Measurements from ENCODE around the gene CIDEC.
"Not testable (repeated sequence)": the region's sequence is repeated elsewhere in the genome, so short reads cannot be mapped to it uniquely, and the experiment has no call there.

The CIDEC gene

DNA sequence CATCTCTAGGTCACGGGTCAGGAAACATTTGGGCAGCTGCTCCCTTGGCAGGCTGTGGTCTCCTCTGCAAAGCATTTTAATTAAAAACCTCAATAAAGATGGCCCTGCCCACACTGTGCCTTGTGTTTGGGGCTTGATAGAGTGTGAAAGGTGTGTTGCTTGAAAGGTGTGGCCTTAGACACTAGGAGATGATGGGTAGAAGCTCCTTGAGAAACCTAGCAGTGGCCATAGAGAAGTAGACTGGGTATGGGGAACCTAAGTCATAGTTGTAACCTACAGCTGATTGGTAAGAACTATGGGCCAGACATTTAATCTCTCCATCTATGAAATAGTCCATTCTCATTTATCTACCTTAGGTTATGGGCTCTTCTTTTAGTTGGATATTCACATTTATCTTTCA, 13.7 kb upstream of the CIDEC start:
- no peak for TF ChIP-seq ZNF274 (IDR thresholded peaks at IDR 0.05; ENCODE audit: low read depth, low read length)
- H3K4me3 ChIP-seq (ENCODE audit: low read length): no peak overlapping the region

DNA sequence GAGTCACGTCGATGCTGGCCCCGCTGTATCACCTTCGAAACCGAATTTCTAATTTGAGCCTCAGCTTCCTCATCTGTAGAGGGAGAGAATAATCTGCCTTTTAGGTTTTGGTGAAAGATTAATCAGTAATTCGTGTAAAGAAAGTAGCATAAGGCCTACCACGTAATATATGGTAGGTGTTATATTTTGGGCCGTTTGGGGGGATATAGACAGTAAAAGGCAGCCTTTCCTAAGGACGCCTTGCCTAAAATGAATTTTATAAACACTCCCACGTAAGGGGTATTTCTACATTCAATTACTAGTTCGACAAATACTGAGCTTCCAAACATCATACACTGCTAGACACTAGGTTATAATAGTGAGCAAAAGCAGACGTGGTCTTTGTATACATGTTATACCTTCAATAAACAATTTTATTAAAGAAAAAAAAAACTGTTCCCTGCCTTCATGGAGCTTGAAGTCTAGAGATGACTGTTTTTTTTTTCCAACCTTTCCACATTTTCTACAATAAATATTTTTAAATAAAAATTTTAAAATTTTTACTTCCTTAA, 11.1 kb upstream of the CIDEC start:
- H3K4me3 ChIP-seq (ENCODE audit: low read length): peak overlapping the region; percentile 85
- no peak for TF ChIP-seq ZNF274 (IDR thresholded peaks at IDR 0.05; ENCODE audit: low read depth, low read length)

DNA sequence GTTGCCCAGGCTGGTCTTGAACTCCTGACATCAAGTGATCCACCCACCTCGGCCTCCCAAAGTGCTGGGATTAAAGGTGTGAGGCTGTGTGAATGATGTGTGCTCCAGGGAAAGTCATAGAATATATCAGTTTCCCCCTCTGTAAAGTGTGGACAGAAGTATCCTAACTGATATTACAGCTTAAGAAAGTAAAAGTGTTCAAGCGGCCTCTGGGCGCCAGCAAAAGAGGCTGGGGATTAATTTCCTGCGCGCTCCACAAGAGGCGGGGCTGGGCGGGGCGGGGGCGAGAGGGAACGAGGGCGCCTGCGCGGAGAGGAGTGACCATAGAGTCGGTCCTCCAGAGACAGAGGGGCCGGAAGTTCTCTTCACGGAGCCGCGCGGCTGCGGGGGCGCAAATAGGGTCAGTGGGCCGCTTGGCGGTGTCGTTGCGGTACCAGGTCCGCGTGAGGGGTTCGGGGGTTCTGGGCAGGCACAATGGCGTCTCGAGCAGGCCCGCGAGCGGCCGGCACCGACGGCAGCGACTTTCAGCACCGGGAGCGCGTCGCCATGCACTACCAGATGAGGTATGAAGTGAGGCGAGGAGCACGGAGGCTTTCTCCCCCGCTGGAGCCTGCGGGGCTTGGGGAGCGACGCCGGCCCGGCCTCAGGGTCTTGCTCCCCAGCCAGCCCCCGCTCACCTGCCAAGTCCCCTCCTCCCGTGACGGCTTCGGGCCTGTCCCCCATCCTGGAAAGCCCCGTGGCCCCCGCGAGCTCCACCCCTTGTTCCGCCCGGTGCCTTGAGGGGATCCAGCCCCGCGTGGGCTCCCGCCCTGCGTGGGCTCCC, 10.4 kb upstream of the CIDEC start, which contains the start of gene JAGN1:
TSS of gene JAGN1 (plus strand) at position 362 of the 823 bp plus-strand sequence. CDS start at position 475, 113 bp downstream.
- peak within 1 kb of the TSS; percentile 85 for H3K4me3 ChIP-seq (ENCODE audit: low read length)
- TF ChIP-seq ZNF274 (IDR thresholded peaks at IDR 0.05; ENCODE audit: low read depth, low read length): no peak

DNA sequence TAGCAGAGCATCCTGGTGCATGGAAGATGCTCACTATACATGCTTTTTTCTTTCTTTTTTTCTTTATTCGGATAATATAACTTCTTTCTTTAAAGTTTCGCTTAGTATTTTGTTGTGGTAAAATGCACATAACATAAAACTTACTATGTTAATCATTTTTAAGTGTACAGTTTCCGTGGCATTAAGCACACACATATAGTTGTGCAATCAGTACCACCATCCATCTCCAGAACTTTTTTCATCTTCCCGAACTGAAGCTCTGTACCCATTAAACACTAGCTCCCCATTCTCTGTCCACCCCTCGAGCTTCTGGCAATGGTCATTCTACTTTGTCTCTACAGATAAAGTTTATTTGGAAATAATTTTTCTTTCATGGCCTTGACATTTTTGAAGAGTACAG, 9.4 kb upstream of the CIDEC start:
- TF ChIP-seq ZNF274 (IDR thresholded peaks at IDR 0.05; ENCODE audit: low read depth, low read length): no peak

DNA sequence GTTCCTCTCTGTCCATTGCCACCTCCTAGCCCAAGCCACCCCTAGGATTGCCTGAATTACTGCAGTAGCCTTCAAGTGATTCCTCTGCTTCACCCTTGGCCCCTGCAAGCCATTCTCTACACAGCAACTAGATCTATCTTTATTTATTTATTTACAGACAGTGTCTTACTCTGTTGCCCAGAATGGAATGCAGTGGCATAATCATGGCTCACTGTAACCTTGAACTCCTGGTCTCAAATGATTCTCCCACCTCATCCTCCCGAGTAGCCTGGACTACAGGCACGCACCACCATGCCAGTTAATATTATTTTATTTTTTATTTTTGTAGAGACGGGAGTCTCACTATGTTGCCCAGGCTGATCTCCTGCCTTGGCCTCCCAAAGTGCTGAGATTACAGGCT, 8.5 kb upstream of the CIDEC start:
- no peak for TF ChIP-seq ZNF274 (IDR thresholded peaks at IDR 0.05; ENCODE audit: low read depth, low read length)
- no peak overlapping the region for H3K4me3 ChIP-seq (ENCODE audit: low read length)

More for the DNA sequence above, 9.4 kb upstream of the CIDEC start:
- H3K4me3 ChIP-seq (ENCODE audit: low read length): no peak overlapping the region

DNA sequence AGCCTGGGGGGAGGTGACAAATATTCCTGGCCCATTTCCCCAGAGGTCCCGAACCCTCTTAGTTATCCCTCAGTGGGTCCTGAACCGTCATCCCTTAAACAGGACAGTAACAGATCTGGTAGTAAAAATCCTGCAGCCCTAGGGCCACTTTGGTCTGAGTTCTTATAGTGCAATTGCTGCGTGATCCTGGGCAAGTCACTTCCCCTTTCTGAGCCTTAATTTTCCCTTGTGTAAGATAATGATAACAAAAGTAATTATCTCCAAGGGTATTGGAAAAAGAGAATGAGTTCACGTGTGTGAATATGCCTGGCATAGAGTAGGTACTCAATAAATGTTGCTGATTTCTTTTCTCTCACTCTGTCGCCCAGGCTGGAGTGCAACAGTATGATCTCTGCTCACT, 7.4 kb upstream of the CIDEC start:
- no peak for TF ChIP-seq ZNF274 (IDR thresholded peaks at IDR 0.05; ENCODE audit: low read depth, low read length)
- H3K4me3 ChIP-seq (ENCODE audit: low read length): no peak overlapping the region

DNA sequence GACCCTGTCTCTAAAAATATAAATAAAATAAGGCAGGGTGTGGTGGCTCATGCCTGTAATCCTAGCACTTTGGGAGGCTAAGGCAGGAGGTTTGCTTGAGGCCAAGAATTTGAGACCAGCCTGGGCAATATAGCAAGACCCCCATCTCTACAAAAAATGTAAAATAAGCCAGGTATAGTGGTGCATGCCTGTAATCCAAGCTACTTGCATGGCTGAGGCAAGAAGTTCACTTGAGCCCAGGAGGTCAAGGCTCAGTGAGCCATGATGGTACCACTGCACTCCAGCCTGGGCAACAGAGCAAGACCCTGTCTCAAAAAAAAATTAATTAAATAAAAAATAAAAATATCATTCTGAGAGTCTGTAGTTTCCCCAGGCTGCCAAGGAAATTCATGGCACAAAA, 6.3 kb upstream of the CIDEC start:
- no peak for TF ChIP-seq ZNF274 (IDR thresholded peaks at IDR 0.05; ENCODE audit: low read depth, low read length)
- no peak overlapping the region for H3K4me3 ChIP-seq (ENCODE audit: low read length)

DNA sequence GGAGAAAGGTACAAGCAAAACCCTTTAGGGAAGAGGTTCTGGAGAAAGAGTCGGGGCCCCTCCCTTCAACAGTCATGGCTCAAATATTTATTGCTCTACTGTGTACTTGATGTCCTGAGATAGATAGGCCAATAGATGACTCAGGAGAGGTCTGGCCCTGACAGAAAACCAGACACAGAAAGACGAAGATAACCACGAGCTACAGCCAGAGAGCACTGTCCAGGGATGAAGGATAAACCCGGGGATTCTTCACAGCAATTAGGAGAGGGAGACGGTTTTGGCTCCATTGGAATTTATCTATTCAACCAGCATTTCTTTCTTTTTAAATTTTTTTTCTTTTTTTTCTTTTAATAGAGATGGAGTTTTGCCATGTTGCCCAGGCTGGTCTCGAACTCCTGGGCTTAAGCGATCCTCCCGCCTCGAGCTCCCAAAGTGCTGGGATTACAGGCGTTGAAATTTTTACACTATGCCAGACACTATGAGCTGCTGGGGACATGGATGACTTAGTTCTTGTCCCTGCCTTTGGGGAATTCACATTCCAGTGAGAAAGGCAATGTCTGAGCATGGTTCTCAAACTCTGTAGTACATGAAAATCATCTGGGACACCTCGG, 4.6 kb upstream of the CIDEC start:
- no peak for TF ChIP-seq ZNF274 (IDR thresholded peaks at IDR 0.05; ENCODE audit: low read depth, low read length)
- no peak overlapping the region for H3K4me3 ChIP-seq (ENCODE audit: low read length)

DNA sequence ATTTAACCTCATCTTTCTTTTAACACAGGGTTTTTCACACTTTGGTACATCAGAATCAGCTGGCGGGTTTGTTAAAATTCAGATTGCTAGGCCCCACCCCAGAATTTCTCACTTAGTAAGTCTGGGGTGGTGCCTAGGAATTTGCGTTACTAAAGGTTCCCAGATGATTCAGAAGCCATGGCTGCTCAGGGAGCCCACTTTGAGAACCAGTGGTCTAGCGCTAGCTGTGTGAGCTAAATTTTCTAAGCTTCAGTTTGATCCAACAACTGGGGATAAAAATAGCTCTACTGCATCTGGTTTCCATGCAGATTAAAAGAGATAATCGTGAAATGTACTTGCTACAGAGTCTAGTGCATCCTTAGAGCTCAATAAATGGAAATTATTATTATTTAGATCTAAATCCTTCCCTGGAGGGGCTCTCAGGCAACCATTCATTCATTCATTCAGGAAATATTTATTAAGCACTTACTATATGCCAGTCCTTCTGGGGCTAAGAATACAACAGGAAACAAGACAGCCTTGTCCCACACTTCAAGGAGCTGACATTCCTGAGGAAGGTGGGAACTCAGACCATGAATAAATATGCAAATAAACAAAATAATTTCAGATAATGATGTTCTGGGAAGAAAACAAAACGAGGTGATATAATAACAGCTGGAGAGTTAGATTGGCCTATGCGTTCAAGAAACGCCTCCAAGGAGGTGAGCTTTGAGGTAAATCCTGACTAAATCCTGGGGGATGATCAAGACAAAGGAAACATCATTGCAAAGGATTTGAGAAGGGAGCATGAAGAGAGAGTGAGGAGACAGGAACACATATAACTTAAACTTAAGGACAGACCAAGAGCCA, 3.9 kb upstream of the CIDEC start:
- no peak for TF ChIP-seq ZNF274 (IDR thresholded peaks at IDR 0.05; ENCODE audit: low read depth, low read length)
- no peak overlapping the region for H3K4me3 ChIP-seq (ENCODE audit: low read length)

DNA sequence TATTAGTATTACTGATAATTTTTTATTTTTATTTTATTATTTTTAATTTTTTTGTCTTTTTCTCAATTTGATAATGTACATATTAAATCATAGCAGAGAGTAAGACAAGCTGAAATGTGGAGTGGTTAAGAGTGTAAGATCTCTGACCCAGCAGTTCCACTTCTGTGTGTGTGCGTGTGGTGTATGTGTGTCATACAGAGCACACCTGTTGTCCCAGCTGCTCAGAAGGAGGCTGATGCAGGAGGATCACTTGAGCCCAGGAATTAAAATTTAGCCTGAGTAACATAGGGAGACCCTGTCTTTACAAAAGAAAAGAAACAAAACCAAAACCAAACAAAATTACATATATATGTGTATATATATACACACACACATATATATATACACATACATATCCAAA, 1.4 kb upstream of the CIDEC start:
- TF ChIP-seq ZNF274 (IDR thresholded peaks at IDR 0.05; ENCODE audit: low read depth, low read length): no peak
- no peak overlapping the region for H3K4me3 ChIP-seq (ENCODE audit: low read length)

DNA sequence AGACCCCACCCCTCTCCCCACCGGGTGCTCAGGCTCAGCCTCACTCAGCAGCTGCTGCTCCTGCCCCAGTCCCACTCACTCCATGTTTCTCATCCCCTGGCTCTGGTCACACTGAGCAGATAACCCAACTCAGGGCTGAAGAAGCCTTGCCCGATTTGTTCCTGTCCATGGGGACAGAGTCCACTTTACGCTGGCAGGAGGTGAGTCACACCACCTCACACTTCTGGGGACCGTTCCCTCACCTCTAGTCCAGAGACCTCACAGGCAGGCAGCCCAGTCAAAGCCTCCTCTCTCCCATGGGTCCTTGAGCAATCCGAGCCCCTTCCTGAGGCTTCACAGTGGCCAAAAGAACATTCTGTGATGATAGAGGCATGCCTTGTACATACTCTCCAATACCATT, 1.4 kb downstream of the CIDEC start:
- no peak overlapping the region for H3K4me3 ChIP-seq (ENCODE audit: low read length)
- TF ChIP-seq ZNF274 (IDR thresholded peaks at IDR 0.05; ENCODE audit: low read depth, low read length): no peak

DNA sequence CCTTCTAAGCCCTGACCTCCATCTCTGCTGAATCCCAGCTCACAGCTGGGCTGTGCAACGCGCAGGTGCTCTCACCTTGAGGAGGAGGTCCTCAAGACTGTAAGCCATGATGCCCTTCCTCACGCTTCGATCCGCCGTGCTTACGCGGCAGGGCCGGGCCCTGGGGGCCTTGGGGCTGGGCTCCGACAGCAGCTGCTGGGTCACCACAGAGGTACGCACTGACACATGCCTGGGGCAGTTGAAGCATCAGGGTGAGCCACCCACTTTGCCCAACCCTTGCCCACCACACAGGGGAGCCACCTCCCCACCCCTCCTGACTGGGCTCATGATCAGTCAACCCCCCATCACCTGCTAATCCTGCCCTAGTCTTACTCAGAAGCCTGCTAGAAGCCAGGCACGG, 3.1 kb downstream of the CIDEC start:
- H3K4me3 ChIP-seq (ENCODE audit: low read length): no peak overlapping the region
- no peak for TF ChIP-seq ZNF274 (IDR thresholded peaks at IDR 0.05; ENCODE audit: low read depth, low read length)

DNA sequence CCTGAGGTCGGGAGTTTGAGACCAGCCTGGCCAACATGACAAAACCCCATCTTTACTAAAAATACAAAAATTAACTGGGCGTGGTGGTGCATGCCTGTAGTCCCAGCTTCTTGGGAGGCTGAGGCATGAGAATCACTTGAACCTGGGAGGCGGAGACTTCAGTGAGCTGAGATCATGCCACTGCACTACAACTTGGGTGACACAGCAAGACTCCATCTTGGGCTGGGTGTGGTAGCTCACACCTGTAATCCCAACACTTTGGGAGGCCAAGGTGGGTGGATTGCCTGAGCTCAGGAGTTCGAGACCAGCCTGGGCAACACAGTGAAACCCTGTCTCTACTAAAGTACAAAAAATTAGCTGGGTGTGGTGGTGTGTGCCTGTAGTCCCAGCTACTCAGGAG, 3.8 kb downstream of the CIDEC start:
- not testable (repeated sequence) for H3K4me3 ChIP-seq (ENCODE audit: low read length)

DNA sequence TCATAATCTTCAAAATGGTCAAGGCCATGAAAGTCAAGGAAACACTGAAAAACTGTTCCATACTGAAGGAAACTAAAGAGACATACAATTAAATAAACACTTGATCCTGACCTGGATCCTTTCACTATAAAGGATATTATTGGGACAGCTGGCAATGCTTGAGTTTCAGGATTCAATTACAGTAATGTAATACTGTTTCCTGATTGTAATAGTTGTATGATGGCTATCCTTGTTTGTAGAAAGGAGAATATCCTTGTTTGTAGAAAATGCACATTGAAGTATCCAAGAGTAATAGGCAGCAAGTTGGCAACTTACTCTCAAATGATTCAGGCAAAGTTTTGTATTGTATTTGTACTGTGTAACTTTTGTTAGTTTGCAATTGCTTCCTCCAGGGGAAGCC, 4.6 kb downstream of the CIDEC start:
- no peak for TF ChIP-seq ZNF274 (IDR thresholded peaks at IDR 0.05; ENCODE audit: low read depth, low read length)

DNA sequence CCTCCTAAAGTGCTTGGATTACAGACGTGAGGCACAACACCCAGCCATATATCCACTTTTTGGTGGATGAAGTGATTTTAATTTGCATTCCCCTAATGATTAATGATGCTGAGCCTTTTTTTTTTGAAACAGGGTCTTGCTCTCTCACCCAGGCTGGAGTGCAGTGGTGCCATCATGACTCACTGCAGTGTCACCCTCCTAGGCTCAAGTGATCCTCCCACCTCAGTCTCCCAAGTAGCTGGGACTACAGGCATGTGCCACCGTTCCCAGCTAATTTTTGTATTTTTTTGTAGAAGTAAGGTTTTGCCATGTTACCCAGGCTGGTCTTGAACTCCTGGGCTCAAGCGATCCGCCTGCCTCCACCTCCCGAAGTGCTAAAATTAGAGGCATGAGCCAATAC, 8.0 kb downstream of the CIDEC start:
- H3K4me3 ChIP-seq (ENCODE audit: low read length): not testable (repeated sequence)

More for the DNA sequence above, 4.6 kb downstream of the CIDEC start:
- H3K4me3 ChIP-seq (ENCODE audit: low read length): no peak overlapping the region

Measured in GM08714 (cell line).